Measurements from ENCODE around the gene TBC1D3D.
"Not testable (repeated sequence)": the region's sequence is repeated elsewhere in the genome, so short reads cannot be mapped to it uniquely, and the experiment has no call there.

The TBC1D3D gene

DNA sequence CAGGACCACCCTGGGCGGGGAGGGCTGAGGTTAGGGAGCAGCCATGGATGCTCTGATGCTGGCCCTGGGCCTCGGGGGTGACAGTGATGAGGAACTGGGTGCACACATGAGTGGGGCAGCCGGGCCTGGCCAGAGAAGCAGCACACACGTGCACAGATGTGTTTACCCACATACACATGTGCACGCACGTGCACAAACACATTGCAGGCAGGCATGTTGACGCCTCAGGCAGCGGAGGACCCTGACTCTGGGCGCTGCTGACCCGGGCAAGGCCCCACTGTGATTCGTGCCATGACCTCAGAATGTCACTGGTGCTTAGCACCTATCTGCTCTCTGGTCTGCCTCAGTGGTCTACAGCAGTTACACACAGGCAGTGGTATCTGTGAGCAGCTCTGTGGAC is at the start of gene TBC1D3D:
TBC1D3D (plus strand) TSS at position 301 of the 400 bp plus-strand sequence. CDS start 1,585 bp downstream, outside the sequence.
- FAIRE-seq; DNase-seq (ENCODE audit: insufficient read length, low spot score): not testable (repeated sequence)

DNA sequence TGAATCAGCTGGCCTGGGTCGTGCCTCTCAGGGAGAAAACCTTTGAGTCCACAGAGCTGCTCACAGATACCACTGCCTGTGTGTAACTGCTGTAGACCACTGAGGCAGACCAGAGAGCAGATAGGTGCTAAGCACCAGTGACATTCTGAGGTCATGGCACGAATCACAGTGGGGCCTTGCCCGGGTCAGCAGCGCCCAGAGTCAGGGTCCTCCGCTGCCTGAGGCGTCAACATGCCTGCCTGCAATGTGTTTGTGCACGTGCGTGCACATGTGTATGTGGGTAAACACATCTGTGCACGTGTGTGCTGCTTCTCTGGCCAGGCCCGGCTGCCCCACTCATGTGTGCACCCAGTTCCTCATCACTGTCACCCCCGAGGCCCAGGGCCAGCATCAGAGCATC is 14.8 kb upstream of the TBC1D3D start, which contains the start of gene TBC1D3L:
TBC1D3L (minus strand) TSS at position 101 of the 400 bp plus-strand sequence. CDS start 1,540 bp downstream, outside the sequence.
- FAIRE-seq: not testable (repeated sequence)

More for the DNA sequence above, 14.8 kb upstream of the TBC1D3D start, which contains the start of gene TBC1D3L:
- DNase-seq (ENCODE audit: insufficient read length, low spot score): not testable (repeated sequence)
